ENCODE measurements around the gene CDC14A.

The CDC14A gene

GRCh38 chr1:100348549-100349144, 3.7 kb upstream of the CDC14A start:
- H3K27ac Mint-ChIP-seq, result no peak overlapping the region
- peaks cover 13% of the 10 kb centered on the region for H3K4me1 Mint-ChIP-seq
- H3K4me3 Mint-ChIP-seq, result no peak overlapping the region
- H3K9me3 Mint-ChIP-seq, result no peaks in the 10 kb centered on the region
- no peak for ATAC-seq
- H3K27me3 Mint-ChIP-seq, result no peaks in the 10 kb centered on the region
- no peaks in the 10 kb centered on the region for H3K36me3 Mint-ChIP-seq

- H3K9me3 Mint-ChIP-seq, result no peaks in the 10 kb centered on the region
- H3K4me1 Mint-ChIP-seq, result peaks cover 19% of the 10 kb centered on the region
- no peak for ATAC-seq
- H3K36me3 Mint-ChIP-seq, result no peaks in the 10 kb centered on the region
- no peak overlapping the region for H3K27ac Mint-ChIP-seq
- H3K27me3 Mint-ChIP-seq, result no peaks in the 10 kb centered on the region
- no peak overlapping the region for H3K4me3 Mint-ChIP-seq
Observed at GRCh38 chr1:100349246-100349645, 3.1 kb upstream of the CDC14A start.

GRCh38 chr1:100350787-100351094, 1.6 kb upstream of the CDC14A start:
- no peaks in the 10 kb centered on the region for H3K36me3 Mint-ChIP-seq
- no peak for ATAC-seq
- H3K27ac Mint-ChIP-seq, result peak overlapping the region; percentile 92
- H3K27me3 Mint-ChIP-seq, result no peaks in the 10 kb centered on the region
- peaks cover 34% of the 10 kb centered on the region for H3K4me1 Mint-ChIP-seq
- H3K4me3 Mint-ChIP-seq, result peak overlapping the region; percentile 99
- H3K9me3 Mint-ChIP-seq, result no peaks in the 10 kb centered on the region

GRCh38 chr1:100351095-100351887, 1.0 kb upstream of the CDC14A start:
- Mint-ChIP-seq H3K4me3 (peak overlapping the region; percentile 99), H3K36me3 (no peaks in the 10 kb centered on the region), H3K27me3 (no peaks in the 10 kb centered on the region), H3K9me3 (no peaks in the 10 kb centered on the region), H3K27ac (peak overlapping the region; percentile 92), H3K4me1 (peaks cover 39% of the 10 kb centered on the region)
- peak; percentile 80 for ATAC-seq

- no peaks in the 10 kb centered on the region for H3K9me3 Mint-ChIP-seq
- peak; percentile 60 for ATAC-seq
- peaks cover 51% of the 10 kb centered on the region for H3K4me1 Mint-ChIP-seq
- peak overlapping the region; percentile 99 for H3K4me3 Mint-ChIP-seq
- no peaks in the 10 kb centered on the region for H3K27me3 Mint-ChIP-seq
- peak overlapping the region; percentile 92 for H3K27ac Mint-ChIP-seq
- H3K36me3 Mint-ChIP-seq, result no peaks in the 10 kb centered on the region
Observed at GRCh38 chr1:100353071-100353801, 930 bp downstream of the CDC14A start.

- Mint-ChIP-seq H3K4me1 (peaks cover 53% of the 10 kb centered on the region), H3K27me3 (no peaks in the 10 kb centered on the region), H3K9me3 (no peaks in the 10 kb centered on the region), H3K36me3 (no peaks in the 10 kb centered on the region), H3K4me3 (peak overlapping the region; percentile 99), H3K27ac (peak overlapping the region; percentile 92)
- ATAC-seq, result no peak
Observed at GRCh38 chr1:100353988-100354387, 1.7 kb downstream of the CDC14A start.

- no peaks in the 10 kb centered on the region for H3K27me3 Mint-ChIP-seq
- H3K36me3 Mint-ChIP-seq, result no peaks in the 10 kb centered on the region
- H3K4me1 Mint-ChIP-seq, result peaks cover 59% of the 10 kb centered on the region
- H3K27ac Mint-ChIP-seq, result no peak overlapping the region
- H3K9me3 Mint-ChIP-seq, result no peaks in the 10 kb centered on the region
- no peak overlapping the region for H3K4me3 Mint-ChIP-seq
- no peak for ATAC-seq
Observed at GRCh38 chr1:100354971-100355394, 2.7 kb downstream of the CDC14A start.

GRCh38 chr1:100358210-100358609, 5.9 kb downstream of the CDC14A start:
- H3K36me3 Mint-ChIP-seq, result peaks cover 14% of the 10 kb centered on the region
- no peak overlapping the region for H3K4me3 Mint-ChIP-seq
- no peaks in the 10 kb centered on the region for H3K27me3 Mint-ChIP-seq
- H3K27ac Mint-ChIP-seq, result no peak overlapping the region
- ATAC-seq, result no peak
- peaks cover 63% of the 10 kb centered on the region for H3K4me1 Mint-ChIP-seq
- H3K9me3 Mint-ChIP-seq, result no peaks in the 10 kb centered on the region

- no peak for ATAC-seq
- H3K27me3 Mint-ChIP-seq, result no peaks in the 10 kb centered on the region
- peaks cover 14% of the 10 kb centered on the region for H3K36me3 Mint-ChIP-seq
- no peaks in the 10 kb centered on the region for H3K9me3 Mint-ChIP-seq
- H3K4me3 Mint-ChIP-seq, result no peak overlapping the region
- H3K27ac Mint-ChIP-seq, result no peak overlapping the region
- H3K4me1 Mint-ChIP-seq, result peaks cover 54% of the 10 kb centered on the region
Observed at GRCh38 chr1:100359139-100359538, 6.8 kb downstream of the CDC14A start.

- Mint-ChIP-seq H3K27ac (no peak overlapping the region), H3K9me3 (no peaks in the 10 kb centered on the region), H3K4me3 (no peak overlapping the region), H3K4me1 (peaks cover 50% of the 10 kb centered on the region), H3K27me3 (no peaks in the 10 kb centered on the region), H3K36me3 (peaks cover 14% of the 10 kb centered on the region)
- no peak for ATAC-seq
Observed at GRCh38 chr1:100360790-100361510, 8.6 kb downstream of the CDC14A start.

GRCh38 chr1:100361511-100362089, 9.3 kb downstream of the CDC14A start:
- Mint-ChIP-seq H3K4me3 (no peak overlapping the region), H3K4me1 (peaks cover 44% of the 10 kb centered on the region), H3K9me3 (no peaks in the 10 kb centered on the region), H3K36me3 (peaks cover 14% of the 10 kb centered on the region), H3K27ac (no peak overlapping the region), H3K27me3 (no peaks in the 10 kb centered on the region)
- ATAC-seq, result no peak

GRCh38 chr1:100362821-100363466, 10.6 kb downstream of the CDC14A start:
- Mint-ChIP-seq H3K36me3 (peaks cover 14% of the 10 kb centered on the region), H3K27me3 (no peaks in the 10 kb centered on the region), H3K9me3 (no peaks in the 10 kb centered on the region), H3K4me3 (no peak overlapping the region), H3K4me1 (peaks cover 35% of the 10 kb centered on the region), H3K27ac (no peak overlapping the region)
- no peak for ATAC-seq

- Mint-ChIP-seq H3K27ac (no peak overlapping the region), H3K27me3 (no peaks in the 10 kb centered on the region), H3K36me3 (peaks cover 14% of the 10 kb centered on the region), H3K4me1 (peaks cover 40% of the 10 kb centered on the region), H3K4me3 (no peak overlapping the region), H3K9me3 (no peaks in the 10 kb centered on the region)
- ATAC-seq, result no peak
Observed at GRCh38 chr1:100363831-100364230, 11.5 kb downstream of the CDC14A start.

- Mint-ChIP-seq H3K4me3 (no peak overlapping the region), H3K4me1 (peaks cover 34% of the 10 kb centered on the region), H3K27me3 (no peaks in the 10 kb centered on the region), H3K36me3 (peaks cover 22% of the 10 kb centered on the region), H3K9me3 (no peaks in the 10 kb centered on the region), H3K27ac (no peak overlapping the region)
- ATAC-seq, result no peak
Observed at GRCh38 chr1:100364697-100365096, 12.4 kb downstream of the CDC14A start.

GRCh38 chr1:100366209-100366525, 13.9 kb downstream of the CDC14A start:
- Mint-ChIP-seq H3K36me3 (peaks cover 21% of the 10 kb centered on the region), H3K27ac (no peak overlapping the region), H3K4me3 (no peak overlapping the region), H3K4me1 (peaks cover 37% of the 10 kb centered on the region), H3K9me3 (no peaks in the 10 kb centered on the region), H3K27me3 (no peaks in the 10 kb centered on the region)
- ATAC-seq, result no peak
